ENCODE data around the gene TSPOAP1.
A peak's percentile ranks its signal among the peaks of the same experiment; 100 is the strongest.

The TSPOAP1 gene

DNA sequence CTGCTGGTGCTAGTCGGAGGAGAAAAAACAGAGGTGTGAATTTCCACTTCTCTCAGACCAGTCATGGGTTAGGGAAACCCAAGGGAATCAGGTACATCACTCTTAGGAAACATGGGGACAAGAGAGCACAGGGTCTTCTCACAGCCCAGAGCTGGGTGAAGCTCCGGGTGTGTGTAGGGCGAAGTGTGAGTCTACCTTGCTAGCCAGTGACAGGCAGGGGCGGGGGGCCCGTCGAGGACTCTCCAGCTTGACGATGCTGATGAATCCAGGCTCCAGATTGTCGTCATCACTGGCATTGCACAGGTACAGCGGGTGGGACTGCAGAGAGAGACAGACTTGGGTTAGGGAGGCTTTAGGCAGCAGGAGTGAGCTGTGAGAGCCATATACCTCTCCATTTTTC lies 42.1 kb upstream of the TSPOAP1 start:
- H3K4me3 ChIP-seq (ENCODE audit: insufficient read depth, low read length, poor library complexity, severe bottlenecking): no peak overlapping the region
- H3K9ac ChIP-seq (ENCODE audit: low read length): no peak overlapping the region
- H3K9me3 ChIP-seq (ENCODE audit: insufficient read depth, low read length): no peaks in the 10 kb centered on the region
- no peaks in the 10 kb centered on the region for H3K27me3 ChIP-seq (ENCODE audit: low read length)
- H3F3A ChIP-seq (ENCODE audit: insufficient read depth): no peaks in the 10 kb centered on the region
- H4K20me1 ChIP-seq (ENCODE audit: low read depth, low read length): no peaks in the 10 kb centered on the region
- no peaks in the 10 kb centered on the region for H3K36me3 ChIP-seq (ENCODE audit: low read length)
- no peaks in the 10 kb centered on the region for H3K79me2 ChIP-seq (ENCODE audit: insufficient read depth, low read length)
- no peak overlapping the region for H2AFZ ChIP-seq (ENCODE audit: low read depth, low read length, severe bottlenecking)
- H3K9me2 ChIP-seq (replicated peaks; ENCODE audit: insufficient read depth, low read length): no peaks in the 10 kb centered on the region
- TF ChIP-seq, protein P1, sequence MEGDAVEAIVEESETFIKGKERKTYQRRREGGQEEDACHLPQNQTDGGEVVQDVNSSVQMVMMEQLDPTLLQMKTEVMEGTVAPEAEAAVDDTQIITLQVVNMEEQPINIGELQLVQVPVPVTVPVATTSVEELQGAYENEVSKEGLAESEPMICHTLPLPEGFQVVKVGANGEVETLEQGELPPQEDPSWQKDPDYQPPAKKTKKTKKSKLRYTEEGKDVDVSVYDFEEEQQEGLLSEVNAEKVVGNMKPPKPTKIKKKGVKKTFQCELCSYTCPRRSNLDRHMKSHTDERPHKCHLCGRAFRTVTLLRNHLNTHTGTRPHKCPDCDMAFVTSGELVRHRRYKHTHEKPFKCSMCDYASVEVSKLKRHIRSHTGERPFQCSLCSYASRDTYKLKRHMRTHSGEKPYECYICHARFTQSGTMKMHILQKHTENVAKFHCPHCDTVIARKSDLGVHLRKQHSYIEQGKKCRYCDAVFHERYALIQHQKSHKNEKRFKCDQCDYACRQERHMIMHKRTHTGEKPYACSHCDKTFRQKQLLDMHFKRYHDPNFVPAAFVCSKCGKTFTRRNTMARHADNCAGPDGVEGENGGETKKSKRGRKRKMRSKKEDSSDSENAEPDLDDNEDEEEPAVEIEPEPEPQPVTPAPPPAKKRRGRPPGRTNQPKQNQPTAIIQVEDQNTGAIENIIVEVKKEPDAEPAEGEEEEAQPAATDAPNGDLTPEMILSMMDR (IDR thresholded peaks at IDR 0.05; ENCODE audit: insufficient read depth, low read length, poor library complexity, severe bottlenecking): no peak
- no peak for TF ChIP-seq EZH2phosphoT487 (conservative IDR thresholded peaks at IDR 0.05; ENCODE audit: low read length)
- no peak overlapping the region for H3K27ac ChIP-seq (ENCODE audit: low read depth, low read length)
- no peak overlapping the region for H3K4me2 ChIP-seq (ENCODE audit: low read depth, low read length, poor library complexity, severe bottlenecking)

DNA sequence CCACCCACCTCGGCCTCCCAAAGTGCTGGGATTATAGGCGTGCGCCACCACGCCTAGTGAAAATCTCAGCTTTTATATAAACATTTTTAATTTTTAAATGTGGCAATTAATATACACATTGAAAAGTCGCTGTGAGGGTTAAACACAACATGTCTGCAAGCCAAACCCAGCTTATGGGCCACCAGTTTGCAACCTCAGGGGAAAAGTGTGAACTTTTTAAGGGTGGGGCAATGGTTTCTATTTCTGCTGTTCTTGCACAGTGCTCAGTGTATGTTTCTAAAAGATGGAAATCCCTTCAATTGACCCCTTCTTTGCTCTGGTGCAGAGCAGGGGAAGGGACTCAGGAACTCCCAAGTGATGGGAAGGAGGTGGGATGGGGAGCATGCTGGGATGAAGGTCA lies 41.7 kb upstream of the TSPOAP1 start:
- Histone ChIP-seq H3K36me3 (ENCODE audit: low read length) (no peaks in the 10 kb centered on the region), H3K4me3 (ENCODE audit: insufficient read depth, low read length, poor library complexity, severe bottlenecking) (no peak overlapping the region), H3K27ac (ENCODE audit: low read depth, low read length) (no peak overlapping the region), H3K27me3 (ENCODE audit: low read length) (no peaks in the 10 kb centered on the region), H4K20me1 (ENCODE audit: low read depth, low read length) (no peaks in the 10 kb centered on the region), H3K9me3 (ENCODE audit: insufficient read depth, low read length) (no peaks in the 10 kb centered on the region), H3K79me2 (ENCODE audit: insufficient read depth, low read length) (no peaks in the 10 kb centered on the region), H3K9ac (ENCODE audit: low read length) (no peak overlapping the region), H3K4me2 (ENCODE audit: low read depth, low read length, poor library complexity, severe bottlenecking) (no peak overlapping the region), H3K9me2 (replicated peaks; ENCODE audit: insufficient read depth, low read length) (no peaks in the 10 kb centered on the region), H2AFZ (ENCODE audit: low read depth, low read length, severe bottlenecking) (no peak overlapping the region), H3F3A (ENCODE audit: insufficient read depth) (no peaks in the 10 kb centered on the region)
- TF ChIP-seq, protein P1 (IDR thresholded peaks at IDR 0.05; ENCODE audit: insufficient read depth, low read length, poor library complexity, severe bottlenecking): no peak
- TF ChIP-seq EZH2phosphoT487 (conservative IDR thresholded peaks at IDR 0.05; ENCODE audit: low read length): no peak

GRCh38 chr17:58369214-58370031 lies 40.8 kb upstream of the TSPOAP1 start:
- Histone ChIP-seq H3K4me2 (ENCODE audit: low read depth, low read length, poor library complexity, severe bottlenecking) (no peak overlapping the region), H2AFZ (ENCODE audit: low read depth, low read length, severe bottlenecking) (no peak overlapping the region), H3K79me2 (ENCODE audit: insufficient read depth, low read length) (no peaks in the 10 kb centered on the region), H3K27me3 (ENCODE audit: low read length) (no peaks in the 10 kb centered on the region), H3K9me3 (ENCODE audit: insufficient read depth, low read length) (no peaks in the 10 kb centered on the region), H3K9me2 (replicated peaks; ENCODE audit: insufficient read depth, low read length) (no peaks in the 10 kb centered on the region), H3K36me3 (ENCODE audit: low read length) (no peaks in the 10 kb centered on the region), H4K20me1 (ENCODE audit: low read depth, low read length) (no peaks in the 10 kb centered on the region), H3K9ac (ENCODE audit: low read length) (no peak overlapping the region), H3K27ac (ENCODE audit: low read depth, low read length) (peak overlapping the region; percentile 31), H3F3A (ENCODE audit: insufficient read depth) (no peaks in the 10 kb centered on the region), H3K4me3 (ENCODE audit: insufficient read depth, low read length, poor library complexity, severe bottlenecking) (no peak overlapping the region)
- TF ChIP-seq, protein P1 (IDR thresholded peaks at IDR 0.05; ENCODE audit: insufficient read depth, low read length, poor library complexity, severe bottlenecking): no peak
- TF ChIP-seq EZH2phosphoT487 (conservative IDR thresholded peaks at IDR 0.05; ENCODE audit: low read length): no peak
